GM12878 (cell line): ENCODE data around the gene UNC50. TPM values are rescaled to one million over a fixed set of nuclear protein-coding genes. Genes with fewer than 3 reads are reported as not detected.

Experiments used
- ATAC-seq: fragments of 200-7000 bp; cut with Tn5 transposase; 3 replicates; pipeline ENCODE4 v1.9.1; 2020; ENCODE audit warnings: mild to moderate bottlenecking, moderate library complexity
- BruUV-seq: library from RNA; stranded (reverse); fragments of 400-500 nt; replicated peaks from 2 replicates; lab custom pipeline; 2021; lab: Mats Ljungman, UMichigan
- CTCF ChIA-PET: fragments of 300-600 bp; sonication (Branson Sonifier 250); formaldehyde crosslinking; extraction: SDS; loops from one replicate; lab custom pipeline; 2021; ENCODE audit warnings: inconsistent platforms; lab: Yijun Ruan, JAX
- POLR2A ChIA-PET: fragments of 350-600 bp; formaldehyde crosslinking; extraction: SDS; loops from one replicate; lab custom pipeline; 2021; ENCODE audit warnings: inconsistent platforms; lab: Charles Lee
- RAD21 ChIA-PET: fragments of 300-600 bp; sonication (Branson Sonifier 250); formaldehyde crosslinking; loops from one replicate; lab custom pipeline; 2023; ENCODE audit warnings: antibody characterized with exemption; ENCODE audit not compliant: unreplicated experiment; lab: Charles Lee
- SMC1A ChIA-PET: fragments of 300-600 bp; sonication (Branson Sonifier 250); formaldehyde crosslinking; loops from one replicate; lab custom pipeline; 2023; ENCODE audit not compliant: unreplicated experiment, uncharacterized antibody; lab: Charles Lee
- DNase-seq: peaks from one replicate; pipeline ENCODE4 v3.0.0-alpha.2; 2011; ENCODE audit warnings: low read depth, low spot score
- FAIRE-seq: peaks from 3 replicates; lab custom pipeline; 2011; peaks lifted over from hg19 to GRCh38; lab: Jason Lieb, UNC
- H2AFZ ChIP-seq: 2 replicates; pipeline ENCODE4 v1.6.0; 2011; ENCODE audit warnings: low read depth, low read length, control low read depth; ENCODE audit not compliant: control insufficient read depth
- H3K27ac ChIP-seq: 2 replicates; pipeline ENCODE4 v1.5.1; 2011; ENCODE audit warnings: control low read depth; ENCODE audit not compliant: control insufficient read depth, insufficient read depth
- H3K27me3 ChIP-seq, 2 experiments: replicated peaks in 1 of 2; 2 replicates each; pipeline versions ENCODE4 v1.6.0 to v1.6.1; 2011; ENCODE audit warnings: low read length in 1 of 2; ENCODE audit not compliant: control insufficient read depth in 2 of 2, insufficient read depth in 2 of 2
- H3K36me3 ChIP-seq, 2 experiments: 2 replicates each; pipeline ENCODE4 v1.5.1; 2011; ENCODE audit warnings: low read length in 1 of 2; ENCODE audit not compliant: control insufficient read depth in 2 of 2, insufficient read depth in 2 of 2
- H3K4me1 ChIP-seq: 2 replicates; pipeline ENCODE4 v1.6.1; 2011; ENCODE audit warnings: mild to moderate bottlenecking, low read length, moderate library complexity, mixed read lengths; ENCODE audit not compliant: control insufficient read depth, insufficient read depth
- H3K4me2 ChIP-seq: 2 replicates; pipeline ENCODE4 v1.6.0; 2011; ENCODE audit warnings: control low read depth; ENCODE audit not compliant: control insufficient read depth, insufficient read depth
- H3K4me3 ChIP-seq: fragments of 200-600 bp; sonication (generic); 2 replicates; pipeline ENCODE4 v1.5.1; 2016
- H3K79me2 ChIP-seq: 2 replicates; pipeline ENCODE4 v1.6.0; 2011; ENCODE audit warnings: low read length; ENCODE audit not compliant: control insufficient read depth, insufficient read depth
- H3K9ac ChIP-seq: 2 replicates; pipeline ENCODE4 v1.8.0; 2011; ENCODE audit warnings: low read length, control low read depth, mixed read lengths; ENCODE audit not compliant: control insufficient read depth, insufficient read depth
- H3K9me3 ChIP-seq: replicated peaks from 3 replicates; pipeline ENCODE4 v1.5.1; 2011; ENCODE audit warnings: mild to moderate bottlenecking, low read length; ENCODE audit not compliant: control insufficient read depth, insufficient read depth
- H4K20me1 ChIP-seq: 2 replicates; pipeline ENCODE4 v1.6.0; 2011; ENCODE audit not compliant: control insufficient read depth, insufficient read depth
- ASH2L ChIP-seq: fragments of 300-600, 200-600 bp; sonication (generic); IDR thresholded peaks from 2 replicates; pipeline ENCODE4 v1.6.1; 2017; ENCODE audit warnings: low read depth, mild to moderate bottlenecking, borderline replicate concordance
- BCL11A ChIP-seq: IDR thresholded peaks from 2 replicates; pipeline ENCODE4 v1.6.1; 2011; ENCODE audit warnings: low read depth, low read length
- HDAC6 ChIP-seq: fragments of 200-600 bp; sonication (generic); IDR thresholded peaks from one replicate; pipeline ENCODE4 v1.8.0; 2017; ENCODE audit warnings: antibody characterized with exemption; ENCODE audit not compliant: unreplicated experiment
- IRF5 ChIP-seq: fragments of 450-650 bp; IDR thresholded peaks from 2 replicates; pipeline ENCODE4 v1.6.1; 2017; ENCODE audit warnings: borderline replicate concordance
- KAT2A ChIP-seq: conservative IDR thresholded peaks from 2 replicates; pipeline ENCODE4 v1.6.1; 2011; ENCODE audit warnings: low read depth, low read length; ENCODE audit not compliant: control insufficient read depth
- LARP7 ChIP-seq: fragments of 450-650 bp; IDR thresholded peaks from 2 replicates; pipeline ENCODE4 v1.6.1; 2017; ENCODE audit warnings: mild to moderate bottlenecking
- MYC ChIP-seq: IDR thresholded peaks from 2 replicates; pipeline ENCODE4 v1.6.1; 2011; ENCODE audit warnings: mild to moderate bottlenecking, low read length, moderate library complexity, inconsistent platforms; ENCODE audit not compliant: insufficient read depth, insufficient replicate concordance, insufficient read length, severe bottlenecking
- NFYB ChIP-seq: IDR thresholded peaks from 2 replicates; pipeline ENCODE4 v1.6.1; 2011; ENCODE audit warnings: low read depth, mild to moderate bottlenecking, low read length, improper control_type of control experiment, moderate library complexity; ENCODE audit not compliant: insufficient read depth
- PRDM15 ChIP-seq: fragments of 450-650 bp; formaldehyde crosslinking; IDR thresholded peaks from 2 replicates; pipeline ENCODE4 v1.4.0; 2020; ENCODE audit warnings: mild to moderate bottlenecking, moderate library complexity
- RAD21 ChIP-seq: IDR thresholded peaks from 2 replicates; pipeline ENCODE4 v1.6.1; 2011; ENCODE audit warnings: mild to moderate bottlenecking, low read depth, low read length, moderate library complexity; ENCODE audit not compliant: insufficient read depth
- SIN3A ChIP-seq: IDR thresholded peaks from 2 replicates; pipeline ENCODE4 v1.6.1; 2012; ENCODE audit warnings: low read depth, low read length, improper control_type of control experiment
- SP1 ChIP-seq: IDR thresholded peaks from one replicate; pipeline ENCODE4 v1.6.1; 2011; ENCODE audit warnings: low read depth, low read length
- ZNF384 ChIP-seq: IDR thresholded peaks from 2 replicates; pipeline ENCODE4 v1.6.1; 2012; ENCODE audit warnings: low read depth, mild to moderate bottlenecking, low read length, improper control_type of control experiment, borderline replicate concordance
- WGBS: methylation state at CpG from one replicate; pipeline ENCODE4 v1.1.6; 2016; ENCODE audit warnings: low lambda C conversion rate; ENCODE audit not compliant: insufficient replicate concordance, insufficient coverage; ENCODE audit errors: missing lambda C conversion rate; 5-methylcytosine and 5-hydroxymethylcytosine counted together
- in situ Hi-C: fragments of 300-500 bp; cut with MboI; formaldehyde crosslinking; loops from 9 replicates; pipeline ENCODE4 v1.14.3; 2018; ENCODE audit warnings: mixed read lengths
- intact Hi-C: fragments of 100-400 bp; cut with micrococcal nuclease; formaldehyde crosslinking; loops from one replicate; pipeline ENCODE4 v1.14.2; 2022; ENCODE audit not compliant: unreplicated experiment
- polyA plus RNA-seq, 11 experiments: library from polyadenylated mRNA; depleted of rRNA in 4 of 11; unstranded in 6 of 11; stranded (reverse) in 5 of 11; fragments of >200 nt; fragmentation: Nextera tagmentation in 4 of 11; fragmentation: Illumina TruSeq in 1 of 11; extraction: Ambion mirVana in 4 of 11; extraction: Trizol in 1 of 11; gene quantifications; 1 replicate in 1 of 11; 2 replicates in 10 of 11; pipeline versions ENCODE4 v1.2.1 to v1.2.3, GENCODE V29; 2011 to 2016; ENCODE audit warnings: inconsistent platforms in 2 of 11, missing spikeins in 2 of 11, low read depth in 1 of 11
- total RNA-seq, 4 experiments: library from RNA; depleted of rRNA in 3 of 4; stranded (reverse); fragments of >200 nt in 3 of 4; fragmentation: Illumina TruSeq in 1 of 4; extraction: Trizol in 1 of 4; gene quantifications; 2 replicates each; pipeline versions ENCODE4 v1.2.1 to v1.2.3, GENCODE V29; 2013 to 2021

UNC50 gene
- total and polyA plus RNA-seq, 10 of the 15 experiments (the other 5 are each of a cell fraction or from before 2014, with no cell fraction given) = 25.5 to 76.3 (median 37.8) TPM

DNA sequence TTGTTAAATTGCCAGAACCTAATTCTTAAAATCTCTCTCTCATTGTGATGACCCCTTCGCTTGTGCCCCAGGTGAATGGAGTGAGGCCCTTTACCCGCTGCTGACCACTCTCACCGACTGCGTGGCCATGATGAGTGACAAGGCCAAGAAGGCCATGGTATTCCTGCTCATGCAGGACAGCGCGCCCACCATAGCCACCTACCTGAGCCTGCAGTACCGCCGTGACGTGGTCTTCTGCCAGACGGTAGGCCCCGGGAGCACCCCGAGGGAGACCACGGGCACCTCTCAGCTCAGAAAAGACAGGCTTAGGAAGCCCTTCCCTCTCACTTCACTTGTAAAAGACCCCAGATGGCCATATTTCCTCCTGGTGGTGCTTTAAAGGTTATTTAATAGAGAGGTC is 45.0 kb upstream of the UNC50 start:
- FAIRE-seq = no peak

More for the DNA sequence above, 45.0 kb upstream of the UNC50 start:
- H3K79me2 ChIP-seq = no peaks in the 10 kb centered on the region
- no peak overlapping the region for H3K4me3 ChIP-seq
- no peak overlapping the region for H3K27ac ChIP-seq
- ATAC-seq = no peak
- no peak overlapping the region for H2AFZ ChIP-seq
- no peak overlapping the region for H3K9ac ChIP-seq
- H3K4me1 ChIP-seq = peaks cover 4% of the 10 kb centered on the region; the same call in 1 of the 2 replicates
- DNase-seq = no peak
- TF ChIP-seq RAD21 (no peak), SIN3A (no peak), MYC (no peak), SP1 (no peak), ASH2L (no peak), NFYB (no peak), LARP7 (no peak), ZNF384 (no peak), PRDM15 (CRISPR knock-in tag) (no peak), KAT2A (no peak), BCL11A (no peak), IRF5 (no peak), HDAC6 (no peak)
- ChIA-PET SMC1A (interaction anchor here (1.1 kb wide), 1 partner anchor 150 kb away, joined by 3 read pairs; no protein-coding TSS in a partner anchor), POLR2A (no interaction called here), CTCF (no interaction called here), RAD21 (no interaction called here)
- H3K4me2 ChIP-seq = no peak overlapping the region
- no TSS peak for BruUV-seq
- 95% methylated on average over 13 of the region's 13 CpGs for WGBS
- H3K27me3 ChIP-seq = no peaks in the 10 kb centered on the region
- peaks cover 39 to 58% of the 10 kb centered on the region in 2 experiments for H3K36me3 ChIP-seq
- no peaks in the 10 kb centered on the region for H4K20me1 ChIP-seq
- in situ Hi-C loops (no loop called here), intact Hi-C loops (no loop called here)
- H3K9me3 ChIP-seq = no peaks in the 10 kb centered on the region
